ENCODE measurements around the gene NRIP2. TPM values are rescaled to one million over a fixed set of nuclear protein-coding genes. Genes with fewer than 3 reads are reported as not detected.

NRIP2 gene
- total RNA-seq, 1 donor from 2014 or later = not detected

DNA sequence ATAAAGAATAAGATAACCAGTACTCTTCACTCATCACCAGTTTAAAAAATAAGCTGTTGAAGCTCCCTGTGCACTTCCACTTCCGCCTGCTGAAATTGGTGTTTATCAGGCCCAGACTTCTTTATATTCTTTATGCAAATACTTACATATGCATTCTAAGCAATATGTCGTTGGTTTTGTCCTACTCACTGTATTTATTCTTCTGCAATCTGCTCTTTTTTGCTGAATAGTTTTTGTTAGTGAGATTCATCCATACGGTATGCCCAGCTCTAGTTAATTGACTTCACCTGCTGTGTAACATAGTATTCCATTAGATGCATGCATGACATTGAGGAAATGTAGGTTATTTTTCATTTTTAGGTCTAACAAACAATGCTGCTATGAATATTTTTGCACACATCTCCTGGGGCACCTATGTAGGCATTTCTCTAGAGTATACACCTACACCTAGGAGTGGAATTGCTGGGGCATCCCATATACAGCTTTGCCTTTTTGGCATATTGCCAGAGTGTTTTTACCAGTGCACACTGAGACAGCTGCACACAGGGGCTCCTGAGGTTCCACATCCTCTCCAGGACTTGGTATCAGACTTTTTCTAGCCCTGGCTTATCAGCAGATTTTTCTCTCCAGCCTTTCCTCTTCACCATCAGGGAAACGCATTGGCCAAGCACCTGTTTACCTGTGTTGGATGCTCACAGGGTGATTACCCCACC is 1.0 kb upstream of the NRIP2 start:
- H3K36me3 ChIP-seq (ENCODE audit: control insufficient read depth, insufficient read depth, low read length) = no peaks in the 10 kb centered on the region
- peaks cover 11% of the 10 kb centered on the region for H3K27me3 ChIP-seq (ENCODE audit: control insufficient read depth, insufficient read depth, low read length)
- TF ChIP-seq, protein P1, sequence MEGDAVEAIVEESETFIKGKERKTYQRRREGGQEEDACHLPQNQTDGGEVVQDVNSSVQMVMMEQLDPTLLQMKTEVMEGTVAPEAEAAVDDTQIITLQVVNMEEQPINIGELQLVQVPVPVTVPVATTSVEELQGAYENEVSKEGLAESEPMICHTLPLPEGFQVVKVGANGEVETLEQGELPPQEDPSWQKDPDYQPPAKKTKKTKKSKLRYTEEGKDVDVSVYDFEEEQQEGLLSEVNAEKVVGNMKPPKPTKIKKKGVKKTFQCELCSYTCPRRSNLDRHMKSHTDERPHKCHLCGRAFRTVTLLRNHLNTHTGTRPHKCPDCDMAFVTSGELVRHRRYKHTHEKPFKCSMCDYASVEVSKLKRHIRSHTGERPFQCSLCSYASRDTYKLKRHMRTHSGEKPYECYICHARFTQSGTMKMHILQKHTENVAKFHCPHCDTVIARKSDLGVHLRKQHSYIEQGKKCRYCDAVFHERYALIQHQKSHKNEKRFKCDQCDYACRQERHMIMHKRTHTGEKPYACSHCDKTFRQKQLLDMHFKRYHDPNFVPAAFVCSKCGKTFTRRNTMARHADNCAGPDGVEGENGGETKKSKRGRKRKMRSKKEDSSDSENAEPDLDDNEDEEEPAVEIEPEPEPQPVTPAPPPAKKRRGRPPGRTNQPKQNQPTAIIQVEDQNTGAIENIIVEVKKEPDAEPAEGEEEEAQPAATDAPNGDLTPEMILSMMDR (IDR thresholded peaks at IDR 0.05; ENCODE audit: insufficient read depth, low read length, poor library complexity, severe bottlenecking) = no peak
- no peak for DNase-seq (ENCODE audit: low read depth)
- H3K4me3 ChIP-seq (ENCODE audit: low read depth, low read length) = no peak overlapping the region

DNA sequence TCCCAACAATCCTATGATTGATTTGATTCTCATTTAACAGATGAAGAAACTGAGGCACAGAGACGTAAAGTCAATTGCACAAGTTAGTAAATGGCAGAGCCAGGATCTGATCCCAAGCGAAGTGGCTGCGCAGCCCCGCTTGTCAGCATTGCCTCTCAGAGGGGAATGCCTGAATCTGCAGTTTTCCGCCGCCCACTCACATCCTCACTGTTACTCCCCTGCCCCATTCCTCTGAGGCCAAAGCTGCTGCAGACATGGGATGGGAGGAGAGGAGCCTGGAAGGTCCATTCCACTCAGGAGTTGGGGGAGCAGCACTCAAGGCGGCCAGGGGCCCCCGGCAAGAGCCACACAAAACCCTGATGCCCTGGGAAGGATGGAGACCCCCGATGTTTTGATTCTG is 1.0 kb downstream of the NRIP2 start:
- DNase-seq (ENCODE audit: low read depth) = no peak
- H3K36me3 ChIP-seq (ENCODE audit: control insufficient read depth, insufficient read depth, low read length) = no peaks in the 10 kb centered on the region
- no peak overlapping the region for H3K4me3 ChIP-seq (ENCODE audit: low read depth, low read length)
- TF ChIP-seq, protein P1 (IDR thresholded peaks at IDR 0.05; ENCODE audit: insufficient read depth, low read length, poor library complexity, severe bottlenecking) = no peak
- peaks cover 11% of the 10 kb centered on the region for H3K27me3 ChIP-seq (ENCODE audit: control insufficient read depth, insufficient read depth, low read length)

DNA sequence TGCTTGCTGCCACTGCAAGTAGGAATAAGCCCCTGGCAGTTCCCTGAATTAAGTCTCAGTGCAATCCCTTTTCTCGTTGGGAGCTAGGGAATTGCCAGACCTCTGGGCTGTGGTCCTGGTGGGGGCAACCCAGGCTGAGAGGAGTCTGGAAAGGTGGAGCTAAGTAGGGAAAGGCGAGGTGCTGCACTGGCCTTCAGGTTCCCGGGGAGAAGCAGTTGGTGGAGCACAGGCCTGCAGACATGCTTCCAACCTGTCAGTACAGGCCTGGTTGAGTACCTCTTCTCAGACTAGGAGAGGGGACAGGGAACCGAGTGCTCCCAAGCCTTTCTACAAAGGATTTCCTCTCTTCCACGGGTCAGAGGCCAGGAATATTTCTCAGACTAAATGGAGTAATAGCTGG is 1.5 kb downstream of the NRIP2 start:
- TF ChIP-seq, protein P1 (IDR thresholded peaks at IDR 0.05; ENCODE audit: insufficient read depth, low read length, poor library complexity, severe bottlenecking) = no peak
- Histone ChIP-seq H3K27me3 (ENCODE audit: control insufficient read depth, insufficient read depth, low read length) (peaks cover 11% of the 10 kb centered on the region), H3K4me3 (ENCODE audit: low read depth, low read length) (no peak overlapping the region), H3K36me3 (ENCODE audit: control insufficient read depth, insufficient read depth, low read length) (no peaks in the 10 kb centered on the region)
- no peak for DNase-seq (ENCODE audit: low read depth)

DNA sequence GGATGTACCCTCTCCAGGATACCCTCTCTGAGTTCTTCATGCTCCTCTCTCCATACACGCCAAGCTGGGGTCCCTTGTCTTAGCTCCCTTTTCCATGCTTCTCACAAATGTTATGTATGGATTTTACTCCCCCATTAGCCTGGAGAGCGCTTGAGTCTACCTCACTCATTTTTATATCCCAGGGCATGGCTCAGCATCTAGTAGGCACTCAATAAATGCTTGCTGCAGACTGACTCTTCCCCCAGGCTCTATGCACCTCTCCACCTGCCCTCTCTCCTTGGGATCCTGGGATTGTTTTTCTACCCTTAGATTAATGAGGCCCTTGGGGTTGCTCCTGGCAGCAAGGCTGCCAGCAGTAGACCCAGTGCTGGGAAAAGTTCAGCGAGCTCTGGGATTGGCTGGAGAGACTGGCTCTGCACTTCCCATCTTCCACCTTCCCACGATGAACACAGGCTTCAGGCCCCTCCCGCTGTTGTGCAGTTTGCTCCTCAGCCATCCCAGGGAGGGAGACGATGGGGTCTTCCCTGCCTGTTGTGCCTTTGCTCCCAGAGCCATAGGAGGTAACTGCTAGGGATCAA is 2.2 kb downstream of the NRIP2 start:
- H3K27me3 ChIP-seq (ENCODE audit: control insufficient read depth, insufficient read depth, low read length) = peaks cover 11% of the 10 kb centered on the region
- no peak for DNase-seq (ENCODE audit: low read depth)
- no peak overlapping the region for H3K4me3 ChIP-seq (ENCODE audit: low read depth, low read length)
- no peaks in the 10 kb centered on the region for H3K36me3 ChIP-seq (ENCODE audit: control insufficient read depth, insufficient read depth, low read length)
- TF ChIP-seq, protein P1 (IDR thresholded peaks at IDR 0.05; ENCODE audit: insufficient read depth, low read length, poor library complexity, severe bottlenecking) = no peak

DNA sequence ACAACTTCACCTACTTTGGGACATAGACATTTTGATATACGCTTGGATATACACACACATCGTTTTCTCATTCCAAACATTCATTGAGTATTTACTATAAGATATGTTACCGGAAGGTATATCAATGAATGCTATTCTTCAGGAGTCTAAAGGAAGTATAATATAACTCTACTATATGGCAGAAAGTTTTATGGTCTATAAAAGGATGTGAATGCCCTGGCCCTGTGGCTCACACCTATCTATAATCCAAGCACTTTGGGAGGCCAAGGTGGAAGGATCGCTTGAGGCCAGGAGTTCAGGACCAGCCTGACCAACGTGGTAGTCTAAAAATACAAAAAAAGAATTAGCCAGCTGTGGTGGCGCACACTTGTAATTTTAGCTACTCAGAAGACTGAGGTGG is 5.6 kb downstream of the NRIP2 start:
- DNase-seq (ENCODE audit: low read depth) = no peak
- TF ChIP-seq, protein P1 (IDR thresholded peaks at IDR 0.05; ENCODE audit: insufficient read depth, low read length, poor library complexity, severe bottlenecking) = no peak
- Histone ChIP-seq H3K4me3 (ENCODE audit: low read depth, low read length) (no peak overlapping the region), H3K27me3 (ENCODE audit: control insufficient read depth, insufficient read depth, low read length) (no peaks in the 10 kb centered on the region), H3K36me3 (ENCODE audit: control insufficient read depth, insufficient read depth, low read length) (no peaks in the 10 kb centered on the region)

Data from kidney epithelial cell (primary cell).